Ishikawa (cell line): Measurements from ENCODE around the gene PRPS1L1.

Source experiments
- CREB1 ChIP-seq: IDR thresholded peaks from 2 replicates; pipeline ENCODE4 v1.6.1; 2012; ENCODE audit warnings: low read depth
- EP300 ChIP-seq: IDR thresholded peaks from 2 replicates; pipeline ENCODE4 v1.6.1; 2012; ENCODE audit warnings: borderline replicate concordance
- FOXM1 ChIP-seq: IDR thresholded peaks from 2 replicates; pipeline ENCODE4 v1.6.1; 2012; ENCODE audit warnings: low read depth, borderline replicate concordance
- RAD21 ChIP-seq: IDR thresholded peaks from 2 replicates; pipeline ENCODE4 v1.6.1; 2012; ENCODE audit warnings: low read depth

DNA sequence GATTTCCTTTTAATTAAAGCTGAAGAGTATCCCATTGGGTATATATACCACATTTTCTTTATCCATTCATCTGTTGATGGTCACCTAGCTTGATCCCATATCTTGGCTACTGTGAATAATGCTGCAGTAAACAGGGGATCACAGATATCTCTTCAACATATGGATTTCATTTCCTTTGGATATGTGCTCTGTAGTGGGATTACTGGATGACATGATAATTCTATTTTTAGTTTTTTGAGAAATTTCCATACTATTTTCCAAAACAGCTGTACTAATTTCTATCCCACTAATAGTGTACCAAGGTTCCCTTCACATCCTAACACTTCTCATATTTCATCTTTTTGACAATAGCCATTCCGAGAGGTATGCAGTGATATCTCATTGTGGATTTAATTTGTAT lies 48.8 kb upstream of the PRPS1L1 start:
- TF ChIP-seq CREB1: no peak
- no peak for TF ChIP-seq RAD21
- TF ChIP-seq EP300: no peak
- TF ChIP-seq FOXM1: no peak
